Posterior vena cava (tissue), 2 donors: Measurements from ENCODE around the gene ACSF3. TPM values are rescaled to one million over a fixed set of nuclear protein-coding genes. Genes with fewer than 3 reads are reported as not detected.
"Not testable (repeated sequence)": the region's sequence is repeated elsewhere in the genome, so short reads cannot be mapped to it uniquely, and the experiment has no call there.

Experiments
- DNase-seq: peaks from one replicate; pipeline ENCODE4 v3.0.0-alpha.2; 2020; ENCODE audit warnings: low spot score
- intact Hi-C, 2 donors: fragments of 100-400 bp; cut with DNase I; formaldehyde crosslinking; loops; one replicate each; pipeline versions ENCODE4 v1.14.1 to v1.14.2; 2022 to 2023
- total RNA-seq, 2 donors: library from RNA; stranded (reverse); fragmentation: NEBNext Ultra II Directional; extraction: Animal tissue kit (Norgen Biotek cat#: 25700); gene quantifications; one replicate each; pipeline ENCODE4 v1.2.1, GENCODE V29; 2021
- donor health status: DM: yes; HTN: yes; CAD: no.
- donor health status: DM: yes; HTN: yes; CAD: no.

ACSF3 gene
- total RNA-seq, 2 donors from 2014 or later, result 19.1 to 21.4 TPM

- intact Hi-C loops, result no loop called here
- peak; percentile 77 for DNase-seq
Measured at GRCh38 chr16:89187770-89188392, 94.2 kb downstream of the ACSF3 start.

GRCh38 chr16:89188471-89189357, 95.1 kb downstream of the ACSF3 start:
- DNase-seq, intact Hi-C loops: not testable (repeated sequence)

- intact Hi-C loops, result no loop called here
- DNase-seq, result peak; percentile 76
Measured at GRCh38 chr16:89189358-89190025, 95.8 kb downstream of the ACSF3 start.

GRCh38 chr16:89190150-89190958, 96.7 kb downstream of the ACSF3 start:
- DNase-seq, result peak; percentile 78
- intact Hi-C loops, result no loop called here

GRCh38 chr16:89191033-89191900, 97.6 kb downstream of the ACSF3 start:
- DNase-seq, result peak; percentile 82

GRCh38 chr16:89191901-89192185, 98.2 kb downstream of the ACSF3 start:
- intact Hi-C loops, result no loop called here

More at GRCh38 chr16:89191033-89191900, 97.6 kb downstream of the ACSF3 start:
- intact Hi-C loops, result no loop called here

GRCh38 chr16:89192186-89192955, 98.7 kb downstream of the ACSF3 start:
- peak; percentile 95 for DNase-seq
- intact Hi-C loops, result not testable (repeated sequence)

More at GRCh38 chr16:89191901-89192185, 98.2 kb downstream of the ACSF3 start:
- DNase-seq, result no peak

- intact Hi-C loops, result no loop called here
- peak; percentile 94 for DNase-seq
Measured at GRCh38 chr16:89192956-89193575, 99.4 kb downstream of the ACSF3 start.

- DNase-seq, result peak; percentile 78
- intact Hi-C loops, result no loop called here
Measured at GRCh38 chr16:89193576-89194293, 100.1 kb downstream of the ACSF3 start.

- intact Hi-C loops, result no loop called here
- DNase-seq, result peak; percentile 80
Measured at GRCh38 chr16:89194340-89195311, 101.0 kb downstream of the ACSF3 start.

- intact Hi-C loops, result no loop called here
- peak; percentile 72 for DNase-seq
Measured at GRCh38 chr16:89195521-89196171, 102.0 kb downstream of the ACSF3 start.

GRCh38 chr16:89197033-89197632, 103.5 kb downstream of the ACSF3 start:
- peak; percentile 79 for DNase-seq
- intact Hi-C loops, result no loop called here

- intact Hi-C loops, result no loop called here
- peak; percentile 81 for DNase-seq
Measured at GRCh38 chr16:89197633-89198416, 104.2 kb downstream of the ACSF3 start.
